Measurements from ENCODE around the gene CXCL13.
"Not testable (repeated sequence)": the region's sequence is repeated elsewhere in the genome, so short reads cannot be mapped to it uniquely, and the experiment has no call there.

CXCL13 gene

GRCh38 chr4:77601614-77602187 is 3.9 kb upstream of the CXCL13 start:
- no peak for DNase-seq (ENCODE audit: low read depth, low spot score)

GRCh38 chr4:77613267-77613666 is 7.6 kb downstream of the CXCL13 start:
- DNase-seq (ENCODE audit: low read depth, low spot score), result no peak

GRCh38 chr4:77615153-77615552 is 9.5 kb downstream of the CXCL13 start:
- DNase-seq (ENCODE audit: low read depth, low spot score), result no peak

- no peak for DNase-seq (ENCODE audit: low read depth, low spot score)
These were observed 11.6 kb downstream of the CXCL13 start for GRCh38 chr4:77617203-77617602.

GRCh38 chr4:77618383-77619241 is 13.0 kb downstream of the CXCL13 start:
- peak; percentile 21 for DNase-seq (ENCODE audit: low read depth, low spot score)

GRCh38 chr4:77619408-77619807 is 13.8 kb downstream of the CXCL13 start:
- DNase-seq (ENCODE audit: low read depth, low spot score), result no peak

- DNase-seq (ENCODE audit: low read depth, low spot score), result no peak
These were observed 15.6 kb downstream of the CXCL13 start for GRCh38 chr4:77621254-77621653.

- DNase-seq (ENCODE audit: low read depth, low spot score), result no peak
These were observed 17.5 kb downstream of the CXCL13 start for GRCh38 chr4:77623091-77623490.

GRCh38 chr4:77624213-77624612 is 18.6 kb downstream of the CXCL13 start:
- no peak for DNase-seq (ENCODE audit: low read depth, low spot score)

GRCh38 chr4:77625485-77625884 is 19.9 kb downstream of the CXCL13 start:
- DNase-seq (ENCODE audit: low read depth, low spot score), result no peak

GRCh38 chr4:77629885-77630284 is 24.3 kb downstream of the CXCL13 start:
- DNase-seq (ENCODE audit: low read depth, low spot score), result no peak

- DNase-seq (ENCODE audit: low read depth, low spot score), result no peak
These were observed 25.7 kb downstream of the CXCL13 start for GRCh38 chr4:77631276-77631675.

- DNase-seq (ENCODE audit: low read depth, low spot score), result no peak
These were observed 28.6 kb downstream of the CXCL13 start for GRCh38 chr4:77634132-77634785.

GRCh38 chr4:77635246-77635645 is 29.6 kb downstream of the CXCL13 start:
- DNase-seq (ENCODE audit: low read depth, low spot score), result no peak

- DNase-seq (ENCODE audit: low read depth, low spot score), result no peak
These were observed 30.3 kb downstream of the CXCL13 start for GRCh38 chr4:77635876-77636275.

- no peak for DNase-seq (ENCODE audit: low read depth, low spot score)
These were observed 31.3 kb downstream of the CXCL13 start for GRCh38 chr4:77636902-77637301.

- not testable (repeated sequence) for DNase-seq (ENCODE audit: low read depth, low spot score)
These were observed 38.4 kb downstream of the CXCL13 start for GRCh38 chr4:77644069-77644468.

GRCh38 chr4:77650787-77651186 is 45.2 kb downstream of the CXCL13 start:
- no peak for DNase-seq (ENCODE audit: low read depth, low spot score)

- DNase-seq (ENCODE audit: low read depth, low spot score), result no peak
These were observed 46.2 kb downstream of the CXCL13 start for GRCh38 chr4:77651820-77652219.

GRCh38 chr4:77652237-77652897 is 46.7 kb downstream of the CXCL13 start:
- DNase-seq (ENCODE audit: low read depth, low spot score), result no peak

- DNase-seq (ENCODE audit: low read depth, low spot score), result no peak
These were observed 47.6 kb downstream of the CXCL13 start for GRCh38 chr4:77653162-77653758.

- DNase-seq (ENCODE audit: low read depth, low spot score), result not testable (repeated sequence)
These were observed 54.7 kb downstream of the CXCL13 start for GRCh38 chr4:77660318-77660717.
